ENCODE measurements around the gene ADARB2. TPM values are rescaled to one million over a fixed set of nuclear protein-coding genes. Genes with fewer than 3 reads are reported as not detected.

Gene ADARB2
- total RNA-seq, 3 donors from 2014 or later (not counting 1 experiment from before 2014, with no cell fraction given): 0.27 to 0.78 (median 0.40) TPM

- Mint-ChIP-seq H3K9me3 (no peaks in the 10 kb centered on the region), H3K4me3 (no peak overlapping the region), H3K4me1 (no peaks in the 10 kb centered on the region), H3K36me3 (no peaks in the 10 kb centered on the region), H3K27me3 (ENCODE audit: low read depth in 2 of 2) (peaks cover 30 to 44% of the 10 kb centered on the region in 2 donors), H3K27ac (no peak overlapping the region)
- H3K27me3 ChIP-seq (ENCODE audit: control insufficient read depth, insufficient read depth, low read length): no peaks in the 10 kb centered on the region
- ATAC-seq (no peak), DNase-seq (no peak)
- TF ChIP-seq CTCF (IDR thresholded peaks at IDR 0.05): no peak
- intact Hi-C loops (cut with micrococcal nuclease): no loop called here
- H3K36me3 ChIP-seq (ENCODE audit: control insufficient read depth, insufficient read depth, low read length): no peaks in the 10 kb centered on the region
- no peaks in the 10 kb centered on the region for H3K4me1 ChIP-seq (ENCODE audit: control insufficient read depth, insufficient read depth, low read length)
- H3K9me3 ChIP-seq (ENCODE audit: control insufficient read depth, insufficient read depth, low read length): no peaks in the 10 kb centered on the region
- H3K27ac ChIP-seq (ENCODE audit: low read length): no peak overlapping the region
- H3K4me3 ChIP-seq (ENCODE audit: low read length): no peak overlapping the region
- 82% methylated on average over 17 of the region's 22 CpGs for WGBS (ENCODE audit: insufficient coverage)
These were observed 126.1 kb downstream of the ADARB2 start for GRCh38 chr10:1610986-1611770.

- peak in 1 of 3 donors; percentile 33 for ATAC-seq
- WGBS (ENCODE audit: insufficient coverage): 72% methylated on average over 11 of the region's 11 CpGs
- Mint-ChIP-seq H3K27me3 (ENCODE audit: low read depth in 2 of 2) (peaks cover 32 to 44% of the 10 kb centered on the region in 2 donors), H3K27ac (no peak overlapping the region), H3K4me1 (no peaks in the 10 kb centered on the region), H3K9me3 (no peaks in the 10 kb centered on the region), H3K36me3 (no peaks in the 10 kb centered on the region), H3K4me3 (no peak overlapping the region)
- H3K27ac ChIP-seq (ENCODE audit: low read length): no peak overlapping the region
- DNase-seq: no peak
- intact Hi-C loops (cut with micrococcal nuclease): no loop called here
- H3K36me3 ChIP-seq (ENCODE audit: control insufficient read depth, insufficient read depth, low read length): no peaks in the 10 kb centered on the region
- no peaks in the 10 kb centered on the region for H3K27me3 ChIP-seq (ENCODE audit: control insufficient read depth, insufficient read depth, low read length)
- no peaks in the 10 kb centered on the region for H3K4me1 ChIP-seq (ENCODE audit: control insufficient read depth, insufficient read depth, low read length)
- no peak overlapping the region for H3K4me3 ChIP-seq (ENCODE audit: low read length)
- no peaks in the 10 kb centered on the region for H3K9me3 ChIP-seq (ENCODE audit: control insufficient read depth, insufficient read depth, low read length)
- no peak for TF ChIP-seq CTCF (IDR thresholded peaks at IDR 0.05)
These were observed 127.7 kb downstream of the ADARB2 start for GRCh38 chr10:1609648-1609970.

GRCh38 chr10:1608851-1609647 lies 128.3 kb downstream of the ADARB2 start:
- DNase-seq (no peak), ATAC-seq (no peak)
- Mint-ChIP-seq H3K4me3 (no peak overlapping the region), H3K27me3 (ENCODE audit: low read depth in 2 of 2) (peaks cover 35 to 44% of the 10 kb centered on the region in 2 donors), H3K9me3 (no peaks in the 10 kb centered on the region), H3K27ac (no peak overlapping the region), H3K36me3 (no peaks in the 10 kb centered on the region), H3K4me1 (no peaks in the 10 kb centered on the region)
- 24% methylated on average over 28 of the region's 28 CpGs for WGBS (ENCODE audit: insufficient coverage)
- Histone ChIP-seq H3K4me3 (ENCODE audit: low read length) (no peak overlapping the region), H3K27me3 (ENCODE audit: control insufficient read depth, insufficient read depth, low read length) (no peaks in the 10 kb centered on the region), H3K4me1 (ENCODE audit: control insufficient read depth, insufficient read depth, low read length) (no peaks in the 10 kb centered on the region), H3K36me3 (ENCODE audit: control insufficient read depth, insufficient read depth, low read length) (no peaks in the 10 kb centered on the region), H3K27ac (ENCODE audit: low read length) (no peak overlapping the region), H3K9me3 (ENCODE audit: control insufficient read depth, insufficient read depth, low read length) (no peaks in the 10 kb centered on the region)
- intact Hi-C loops (cut with micrococcal nuclease): no loop called here
- no peak for TF ChIP-seq CTCF (IDR thresholded peaks at IDR 0.05)
